Measurements from ENCODE around the gene ZNF503. TPM values are rescaled to one million over a fixed set of nuclear protein-coding genes. Genes with fewer than 3 reads are reported as not detected.

The ZNF503 gene
- total and polyA plus RNA-seq, 7 donors, result 1.1 to 5.7 (median 2.3) TPM

- no peaks in the 10 kb centered on the region for H3K36me3 ChIP-seq (ENCODE audit: insufficient read depth in 1 of 2, low read depth in 1 of 2)
- 89 to 93% (median 92%) methylated on average over 2 of the region's 2 CpGs for WGBS, 3 donors
- peaks cover 0 to 5% (median 3%) of the 10 kb centered on the region in 3 donors for H3K27me3 ChIP-seq (ENCODE audit: insufficient read depth in 3 of 3, low read length in 2 of 3)
- no peaks in the 10 kb centered on the region for H3K4me1 ChIP-seq
- peaks cover 19% of the 10 kb centered on the region for H3K9me3 ChIP-seq
- TF ChIP-seq, protein P1, sequence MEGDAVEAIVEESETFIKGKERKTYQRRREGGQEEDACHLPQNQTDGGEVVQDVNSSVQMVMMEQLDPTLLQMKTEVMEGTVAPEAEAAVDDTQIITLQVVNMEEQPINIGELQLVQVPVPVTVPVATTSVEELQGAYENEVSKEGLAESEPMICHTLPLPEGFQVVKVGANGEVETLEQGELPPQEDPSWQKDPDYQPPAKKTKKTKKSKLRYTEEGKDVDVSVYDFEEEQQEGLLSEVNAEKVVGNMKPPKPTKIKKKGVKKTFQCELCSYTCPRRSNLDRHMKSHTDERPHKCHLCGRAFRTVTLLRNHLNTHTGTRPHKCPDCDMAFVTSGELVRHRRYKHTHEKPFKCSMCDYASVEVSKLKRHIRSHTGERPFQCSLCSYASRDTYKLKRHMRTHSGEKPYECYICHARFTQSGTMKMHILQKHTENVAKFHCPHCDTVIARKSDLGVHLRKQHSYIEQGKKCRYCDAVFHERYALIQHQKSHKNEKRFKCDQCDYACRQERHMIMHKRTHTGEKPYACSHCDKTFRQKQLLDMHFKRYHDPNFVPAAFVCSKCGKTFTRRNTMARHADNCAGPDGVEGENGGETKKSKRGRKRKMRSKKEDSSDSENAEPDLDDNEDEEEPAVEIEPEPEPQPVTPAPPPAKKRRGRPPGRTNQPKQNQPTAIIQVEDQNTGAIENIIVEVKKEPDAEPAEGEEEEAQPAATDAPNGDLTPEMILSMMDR (IDR thresholded peaks at IDR 0.05), result no peak
- H3K4me3 ChIP-seq, result no peak overlapping the region
- H3K27ac ChIP-seq, result no peak overlapping the region
- DNase-seq, result no peak
- intact Hi-C loops (cut with DNase I), result no loop called here
- ATAC-seq, result no peak
These were observed 41.8 kb upstream of the ZNF503 start for GRCh38 chr10:75443362-75443761.

- H3K4me3 ChIP-seq, result no peak overlapping the region
- TF ChIP-seq, protein P1 (IDR thresholded peaks at IDR 0.05), result no peak
- ATAC-seq (no peak), DNase-seq (no peak)
- intact Hi-C loops (cut with DNase I), result no loop called here
- H3K27me3 ChIP-seq (ENCODE audit: insufficient read depth in 3 of 3, low read length in 2 of 3), result peaks cover 0 to 9% (median 5%) of the 10 kb centered on the region in 3 donors
- no peaks in the 10 kb centered on the region for H3K36me3 ChIP-seq (ENCODE audit: insufficient read depth in 1 of 2, low read depth in 1 of 2)
- no peaks in the 10 kb centered on the region for H3K4me1 ChIP-seq
- peaks cover 16% of the 10 kb centered on the region for H3K9me3 ChIP-seq
- H3K27ac ChIP-seq, result no peak overlapping the region
These were observed 40.1 kb upstream of the ZNF503 start for GRCh38 chr10:75441682-75442081.

GRCh38 chr10:75441196-75441595, 39.6 kb upstream of the ZNF503 start:
- Histone ChIP-seq H3K4me3 (no peak overlapping the region), H3K36me3 (ENCODE audit: insufficient read depth in 1 of 2, low read depth in 1 of 2) (no peaks in the 10 kb centered on the region), H3K9me3 (peaks cover 11% of the 10 kb centered on the region), H3K27ac (no peak overlapping the region), H3K4me1 (no peaks in the 10 kb centered on the region), H3K27me3 (ENCODE audit: insufficient read depth in 3 of 3, low read length in 2 of 3) (peaks cover 0 to 7% (median 4%) of the 10 kb centered on the region in 3 donors)
- TF ChIP-seq, protein P1 (IDR thresholded peaks at IDR 0.05), result no peak
- ATAC-seq, result no peak
- 81 to 86% (median 82%) methylated on average over 4 of the region's 4 CpGs for WGBS, 3 donors
- intact Hi-C loops (cut with DNase I), result no loop called here
- DNase-seq, result no peak

- no peak overlapping the region for H3K4me3 ChIP-seq
- no peak for DNase-seq
- peaks cover 0 to 7% (median 2%) of the 10 kb centered on the region in 3 donors for H3K27me3 ChIP-seq (ENCODE audit: insufficient read depth in 3 of 3, low read length in 2 of 3)
- no peak overlapping the region for H3K27ac ChIP-seq
- intact Hi-C loops (cut with DNase I), result no loop called here
- no peaks in the 10 kb centered on the region for H3K4me1 ChIP-seq
- H3K36me3 ChIP-seq (ENCODE audit: insufficient read depth in 1 of 2, low read depth in 1 of 2), result no peaks in the 10 kb centered on the region
- WGBS, 3 donors, result 83 to 87% (median 85%) methylated on average over 4 of the region's 4 CpGs
- H3K9me3 ChIP-seq, result peaks cover 11% of the 10 kb centered on the region
- TF ChIP-seq, protein P1 (IDR thresholded peaks at IDR 0.05), result no peak
- no peak for ATAC-seq
These were observed 38.8 kb upstream of the ZNF503 start for GRCh38 chr10:75440271-75440793.

GRCh38 chr10:75439811-75440210, 38.2 kb upstream of the ZNF503 start:
- ATAC-seq (no peak), DNase-seq (no peak)
- intact Hi-C loops (cut with DNase I), result no loop called here
- Histone ChIP-seq H3K4me3 (no peak overlapping the region), H3K36me3 (ENCODE audit: insufficient read depth in 1 of 2, low read depth in 1 of 2) (no peaks in the 10 kb centered on the region), H3K9me3 (peaks cover 11% of the 10 kb centered on the region), H3K27ac (no peak overlapping the region), H3K27me3 (ENCODE audit: insufficient read depth in 3 of 3, low read length in 2 of 3) (peaks cover 0 to 7% (median 2%) of the 10 kb centered on the region in 3 donors), H3K4me1 (no peaks in the 10 kb centered on the region)
- 90 to 94% (median 91%) methylated on average over 4 of the region's 4 CpGs for WGBS, 3 donors
- TF ChIP-seq, protein P1 (IDR thresholded peaks at IDR 0.05), result no peak

All from psoas muscle (tissue), 8 donors.